Measurements from ENCODE around the gene ESR1. TPM values are rescaled to one million over a fixed set of nuclear protein-coding genes. Genes with fewer than 3 reads are reported as not detected.

The ESR1 gene
- total RNA-seq (2014; rRNA removed; shearing (Covaris generic)), result not detected in 2 replicates

GRCh38 chr6:151807513-151808370 lies at the start of gene ESR1:
TSS of gene ESR1 (plus strand) at chr6:151807682. CDS start at chr6:151807913, 231 bp downstream.

